HL-60 (cell line): ENCODE data around the gene RGMA.

Experiments
- CTCF ChIP-seq: IDR thresholded peaks from one replicate; pipeline ENCODE4 v1.5.1; 2011; ENCODE audit warnings: low read length, control low read depth, inconsistent platforms; ENCODE audit not compliant: insufficient read depth
- GABPA ChIP-seq: IDR thresholded peaks from 2 replicates; pipeline ENCODE4 v1.6.1; 2012; ENCODE audit warnings: low read depth
- POLR2AphosphoS5 ChIP-seq: IDR thresholded peaks from 2 replicates; pipeline ENCODE4 v1.6.1; 2012; ENCODE audit warnings: low read depth
- REST ChIP-seq: IDR thresholded peaks from 2 replicates; pipeline ENCODE4 v1.6.1; 2012; ENCODE audit warnings: low read depth; ENCODE audit not compliant: insufficient replicate concordance
- SPI1 ChIP-seq: IDR thresholded peaks from 2 replicates; pipeline ENCODE4 v1.6.1; 2012; ENCODE audit warnings: low read depth, mild to moderate bottlenecking, borderline replicate concordance

- TF ChIP-seq CTCF (no peak), POLR2AphosphoS5 (no peak), SPI1 (no peak), REST (no peak), GABPA (no peak)
Observed at GRCh38 chr15:93029836-93030429, 59.1 kb downstream of the RGMA start.
